Brain microvascular endothelial cell (primary cell): Measurements from ENCODE around the gene CLMN.
"Not testable (repeated sequence)": the region's sequence is repeated elsewhere in the genome, so short reads cannot be mapped to it uniquely, and the experiment has no call there.

Experiments used
- DNase-seq: peaks from one replicate; pipeline ENCODE4 v3.0.0-alpha.2; 2020
- H3K27ac ChIP-seq: fragments of 250-450 bp; sonication (Bioruptor Pico); 2 replicates; pipeline ENCODE4 v1.5.1; 2020; ENCODE audit warnings: mild to moderate bottlenecking, moderate library complexity
- H3K27me3 ChIP-seq: fragments of 250-450 bp; sonication (Bioruptor Pico); replicated peaks from 2 replicates; pipeline ENCODE4 v1.5.1; 2020; ENCODE audit warnings: mild to moderate bottlenecking
- H3K36me3 ChIP-seq: fragments of 250-450 bp; sonication (Bioruptor Pico); replicated peaks from 2 replicates; pipeline ENCODE4 v1.5.1; 2020; ENCODE audit warnings: mild to moderate bottlenecking
- H3K4me3 ChIP-seq: 2 replicates; pipeline ENCODE4 v1.5.1; 2011; ENCODE audit warnings: low read depth, mild to moderate bottlenecking, control low read depth, low read length, moderate library complexity
- in situ Hi-C: cut with HindIII; loops from 2 replicates; pipeline ENCODE4 v1.10.0; 2017; ENCODE audit warnings: low sequenced_read_pairs, low pct_ligation_motif_present
- TF ChIP-seq, protein P1 (sequence below): IDR thresholded peaks from 2 replicates; pipeline ENCODE4 v1.5.1; 2011; ENCODE audit warnings: low read depth, mild to moderate bottlenecking, moderate library complexity, low read length, control low read depth, inconsistent platforms; ENCODE audit errors: missing control alignments

Gene CLMN

DNA sequence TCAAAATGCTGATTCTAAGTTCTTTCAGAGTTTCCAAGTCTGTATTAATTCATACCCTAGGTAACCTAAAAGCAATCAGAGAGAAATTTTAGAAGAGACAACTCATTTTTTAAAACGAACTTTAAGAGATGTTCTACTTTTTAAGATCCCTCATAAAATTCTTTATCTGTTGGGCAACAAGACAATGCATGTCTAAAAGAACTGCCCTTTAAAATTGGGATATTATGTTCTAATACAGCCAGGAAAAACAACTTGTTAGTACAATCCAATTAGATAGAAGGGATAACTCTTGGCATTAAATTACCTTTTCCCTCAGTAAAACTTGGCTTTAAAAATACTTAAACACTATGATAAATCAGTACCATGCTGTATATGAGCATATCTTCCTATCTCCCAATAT lies 178.0 kb downstream of the CLMN start:
- no peaks in the 10 kb centered on the region for H3K27me3 ChIP-seq
- DNase-seq, result no peak
- no peaks in the 10 kb centered on the region for H3K36me3 ChIP-seq
- TF ChIP-seq, protein P1, sequence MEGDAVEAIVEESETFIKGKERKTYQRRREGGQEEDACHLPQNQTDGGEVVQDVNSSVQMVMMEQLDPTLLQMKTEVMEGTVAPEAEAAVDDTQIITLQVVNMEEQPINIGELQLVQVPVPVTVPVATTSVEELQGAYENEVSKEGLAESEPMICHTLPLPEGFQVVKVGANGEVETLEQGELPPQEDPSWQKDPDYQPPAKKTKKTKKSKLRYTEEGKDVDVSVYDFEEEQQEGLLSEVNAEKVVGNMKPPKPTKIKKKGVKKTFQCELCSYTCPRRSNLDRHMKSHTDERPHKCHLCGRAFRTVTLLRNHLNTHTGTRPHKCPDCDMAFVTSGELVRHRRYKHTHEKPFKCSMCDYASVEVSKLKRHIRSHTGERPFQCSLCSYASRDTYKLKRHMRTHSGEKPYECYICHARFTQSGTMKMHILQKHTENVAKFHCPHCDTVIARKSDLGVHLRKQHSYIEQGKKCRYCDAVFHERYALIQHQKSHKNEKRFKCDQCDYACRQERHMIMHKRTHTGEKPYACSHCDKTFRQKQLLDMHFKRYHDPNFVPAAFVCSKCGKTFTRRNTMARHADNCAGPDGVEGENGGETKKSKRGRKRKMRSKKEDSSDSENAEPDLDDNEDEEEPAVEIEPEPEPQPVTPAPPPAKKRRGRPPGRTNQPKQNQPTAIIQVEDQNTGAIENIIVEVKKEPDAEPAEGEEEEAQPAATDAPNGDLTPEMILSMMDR, result no peak
- H3K27ac ChIP-seq, result no peak overlapping the region
- in situ Hi-C loops, result no loop called here
- H3K4me3 ChIP-seq, result no peak overlapping the region

DNA sequence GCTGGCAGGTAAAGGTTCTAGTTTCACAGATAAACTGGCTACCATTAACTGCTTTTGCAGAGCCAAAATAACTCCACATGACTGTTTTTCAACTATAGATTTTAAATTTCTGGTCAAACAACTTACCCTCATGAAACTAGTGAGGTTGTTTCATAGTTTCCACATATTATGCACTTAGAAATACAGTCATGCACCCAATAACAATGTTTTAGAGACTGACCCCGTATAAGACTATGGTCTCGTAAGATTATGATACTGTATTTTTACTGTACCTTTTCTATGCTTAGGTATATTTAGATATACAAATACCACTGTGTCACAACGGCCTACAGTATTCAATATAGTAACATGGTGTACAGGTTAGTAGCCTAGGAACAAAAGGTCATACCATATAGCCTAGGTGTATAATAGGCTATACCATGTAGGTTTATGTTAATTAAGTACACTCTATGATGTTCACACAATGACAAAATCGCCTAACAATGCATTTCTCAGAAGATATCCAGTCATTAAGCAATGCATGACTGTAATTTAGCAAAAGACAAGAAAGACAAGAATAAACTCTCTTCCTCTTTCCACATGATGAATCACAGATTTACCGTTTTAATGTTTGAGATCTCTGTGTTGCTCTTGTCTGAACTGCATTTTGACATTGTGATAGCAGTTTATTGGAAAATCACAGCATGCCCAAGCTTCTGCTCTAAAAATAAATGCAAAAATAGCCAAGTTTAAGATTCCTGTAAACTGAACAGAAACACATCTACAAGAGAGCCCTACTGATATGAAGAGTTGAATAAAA lies 179.4 kb downstream of the CLMN start:
- Histone ChIP-seq H3K27ac (no peak overlapping the region), H3K36me3 (no peaks in the 10 kb centered on the region), H3K27me3 (no peaks in the 10 kb centered on the region), H3K4me3 (no peak overlapping the region)
- DNase-seq, result no peak
- in situ Hi-C loops, result no loop called here
- TF ChIP-seq, protein P1, result no peak

- Histone ChIP-seq H3K27ac (no peak overlapping the region), H3K27me3 (no peaks in the 10 kb centered on the region), H3K4me3 (no peak overlapping the region), H3K36me3 (no peaks in the 10 kb centered on the region)
- in situ Hi-C loops, result no loop called here
- TF ChIP-seq, protein P1, result no peak
- DNase-seq, result no peak
These were observed 180.8 kb downstream of the CLMN start for GRCh38 chr14:95138876-95139275.

GRCh38 chr14:95138455-95138854 lies 181.3 kb downstream of the CLMN start:
- in situ Hi-C loops, H3K27ac ChIP-seq, H3K4me3 ChIP-seq, DNase-seq, H3K36me3 ChIP-seq, H3K27me3 ChIP-seq: not testable (repeated sequence)

DNA sequence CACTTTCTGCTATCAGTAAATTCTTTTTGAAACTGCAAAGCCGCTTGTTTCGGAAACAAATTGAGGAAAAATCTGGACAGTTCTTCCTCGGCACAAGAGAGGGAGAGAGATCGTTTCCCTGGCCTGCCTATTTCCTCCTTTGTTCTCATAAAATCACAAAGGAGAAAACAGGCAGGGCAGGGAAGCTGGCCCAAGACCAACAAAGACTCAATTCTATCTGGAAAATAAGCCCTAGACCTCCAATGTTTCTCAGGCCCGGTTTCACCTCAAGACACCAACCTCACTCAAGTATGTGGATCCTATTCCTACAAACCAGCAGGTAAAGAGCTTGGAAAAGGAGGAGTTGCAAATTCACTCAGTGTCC lies 181.9 kb downstream of the CLMN start:
- no peaks in the 10 kb centered on the region for H3K27me3 ChIP-seq
- in situ Hi-C loops, result no loop called here
- no peak for DNase-seq
- no peak overlapping the region for H3K4me3 ChIP-seq
- no peaks in the 10 kb centered on the region for H3K36me3 ChIP-seq
- TF ChIP-seq, protein P1, result no peak
- no peak overlapping the region for H3K27ac ChIP-seq

GRCh38 chr14:95137164-95137803 lies 182.4 kb downstream of the CLMN start:
- Histone ChIP-seq H3K27me3 (no peaks in the 10 kb centered on the region), H3K36me3 (no peaks in the 10 kb centered on the region), H3K4me3 (no peak overlapping the region), H3K27ac (no peak overlapping the region)
- TF ChIP-seq, protein P1, result no peak
- DNase-seq, result no peak
- in situ Hi-C loops, result no loop called here
